LNCAP (cell line): ENCODE data around the gene RPL21.

ENCODE experiments used
- CTCF ChIP-seq: fragments of 450-650 bp; IDR thresholded peaks from 2 replicates; pipeline ENCODE4 v1.5.1; 2017; ENCODE audit warnings: mild to moderate bottlenecking

RPL21 gene

GRCh38 chr13:27271570-27272096 lies 20.3 kb downstream of the RPL21 start:
- no peak for TF ChIP-seq CTCF

- TF ChIP-seq CTCF, result no peak
Measured at GRCh38 chr13:27273658-27274425, 22.5 kb downstream of the RPL21 start.

- TF ChIP-seq CTCF, result no peak
Measured at GRCh38 chr13:27274631-27275030, 23.3 kb downstream of the RPL21 start.

GRCh38 chr13:27276188-27276587 lies 24.8 kb downstream of the RPL21 start:
- TF ChIP-seq CTCF, result no peak

GRCh38 chr13:27279506-27279905 lies 28.1 kb downstream of the RPL21 start:
- no peak for TF ChIP-seq CTCF

- TF ChIP-seq CTCF, result no peak
Measured at GRCh38 chr13:27280009-27280656, 28.8 kb downstream of the RPL21 start.

- TF ChIP-seq CTCF, result no peak
Measured at GRCh38 chr13:27280841-27281240, 29.5 kb downstream of the RPL21 start.
